Activated naive CD4-positive, alpha-beta T cell treated with anti-CD3 and anti-CD28 coated beads for 36 hours (primary cell): ENCODE measurements around the gene PYGL. TPM values are rescaled to one million over a fixed set of nuclear protein-coding genes. Genes with fewer than 3 reads are reported as not detected.

Experiments
- CTCF ChIA-PET: fragments of 350-600 bp; sonication (Branson Sonifier 250); formaldehyde crosslinking; loops from one replicate; lab custom pipeline; 2021; ENCODE audit warnings: antibody characterized with exemption; lab: Charles Lee
- DNase-seq: peaks from one replicate; pipeline ENCODE4 v3.0.0-alpha.2; 2020
- H3K27ac Mint-ChIP-seq: one replicate; pipeline ENCODE4 v1.8.0; 2021; ENCODE audit warnings: mild to moderate bottlenecking, mixed read lengths
- H3K27me3 Mint-ChIP-seq: one replicate; pipeline ENCODE4 v1.8.0; 2021; ENCODE audit warnings: low read depth, mixed read lengths
- H3K36me3 Mint-ChIP-seq: one replicate; pipeline ENCODE4 v1.8.0; 2021; ENCODE audit warnings: low read depth, mixed read lengths
- H3K4me1 Mint-ChIP-seq: one replicate; pipeline ENCODE4 v1.8.0; 2021; ENCODE audit warnings: low read depth, mixed read lengths
- H3K4me3 Mint-ChIP-seq: one replicate; pipeline ENCODE4 v1.8.0; 2021; ENCODE audit warnings: mild to moderate bottlenecking, moderate library complexity, mixed read lengths
- H3K9me3 Mint-ChIP-seq: one replicate; pipeline ENCODE4 v1.8.0; 2021; ENCODE audit warnings: mixed read lengths
- intact Hi-C: fragments of 100-400 bp; cut with micrococcal nuclease; formaldehyde crosslinking; loops from one replicate; pipeline ENCODE4 v1.15.1; 2023
- total RNA-seq, 2 experiments: library from RNA; stranded (reverse); gene quantifications; one replicate each; pipeline ENCODE4 v1.2.3, GENCODE V29; 2021

The PYGL gene
- under 1 TPM; 0.37 to 0.38 TPM for total RNA-seq

DNA sequence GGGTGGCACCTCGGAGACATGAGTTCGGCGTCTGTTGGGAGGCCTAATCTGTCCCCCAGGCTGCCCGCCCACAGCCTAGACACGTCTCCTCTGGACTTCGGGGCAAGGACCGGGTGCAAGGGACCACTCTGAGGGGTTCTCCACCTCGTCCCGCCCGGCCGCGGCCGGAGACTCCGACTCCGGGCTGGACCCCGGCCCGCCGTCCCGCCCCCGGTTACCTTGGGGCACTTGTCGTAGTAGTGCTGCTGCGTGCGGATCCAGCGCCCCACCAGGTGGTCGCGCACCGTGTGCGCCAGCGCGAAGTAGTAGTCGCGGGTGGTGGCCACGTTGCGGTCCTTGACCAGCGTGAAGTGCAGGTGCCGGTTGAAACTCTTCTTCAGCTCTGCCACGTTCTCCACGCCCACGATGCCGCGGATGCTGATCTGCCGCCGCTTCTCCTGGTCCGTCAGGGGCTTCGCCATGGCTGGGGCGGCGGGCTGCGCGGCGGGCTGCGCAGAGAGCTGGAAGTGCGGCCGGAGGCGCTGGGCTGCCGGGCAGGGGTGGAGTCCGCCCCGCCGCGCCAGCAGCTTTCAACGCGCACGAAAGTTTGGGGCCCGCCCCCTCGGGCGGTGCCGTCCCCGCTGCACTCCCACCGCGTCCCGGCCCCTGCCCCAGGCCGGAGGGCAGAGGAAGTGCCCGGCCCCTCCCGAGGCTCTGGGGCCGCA is at the start of gene PYGL:
Gene PYGL, minus strand, starts transcription at position 541 of the 704 bp plus-strand sequence. Its CDS starts 80 bp downstream, at position 461.
- intact Hi-C loops: loop anchor here (5.0 kb wide), 1 partner anchor 67 kb away; no protein-coding TSS in a partner anchor
- Mint-ChIP-seq H3K4me1 (peaks cover 10% of the 10 kb centered on the region), H3K27me3 (peaks cover 32% of the 10 kb centered on the region), H3K9me3 (no peaks in the 10 kb centered on the region), H3K27ac (no peak within 1 kb of the TSS), H3K4me3 (peak within 1 kb of the TSS; percentile 70), H3K36me3 (no peaks in the 10 kb centered on the region)
- DNase-seq: peak; percentile 39
- CTCF ChIA-PET: no interaction called here

DNA sequence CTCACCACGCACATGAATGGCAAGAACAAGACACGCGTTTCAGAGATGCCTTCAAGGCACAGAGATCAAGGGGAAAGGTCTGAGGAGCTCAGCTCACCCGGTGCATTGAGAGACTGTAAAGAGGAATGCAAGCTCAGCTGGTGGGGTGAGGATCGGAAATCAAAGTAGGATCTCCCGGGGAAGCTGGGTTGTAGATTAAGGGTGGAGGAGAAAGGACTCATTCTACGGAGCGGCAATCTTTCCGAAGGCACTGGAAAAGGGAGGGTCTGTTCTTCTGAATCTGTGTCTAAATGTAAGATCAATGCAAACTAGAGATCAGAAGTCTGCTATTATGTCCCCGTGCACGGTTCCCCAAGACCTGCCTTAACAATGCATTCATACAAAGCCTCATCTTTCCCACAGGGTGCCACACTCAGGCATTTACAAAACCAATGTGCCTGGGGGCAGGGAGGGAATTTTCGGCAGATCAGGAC is 41.6 kb upstream of the PYGL start:
- DNase-seq: no peak
- CTCF ChIA-PET: interaction anchor here (1.6 kb wide), 1 partner anchor 12 kb away, joined by 3 read pairs; no protein-coding TSS in a partner anchor
- no peak overlapping the region for H3K27ac Mint-ChIP-seq
- no peaks in the 10 kb centered on the region for H3K4me1 Mint-ChIP-seq
- H3K9me3 Mint-ChIP-seq: no peaks in the 10 kb centered on the region
- H3K36me3 Mint-ChIP-seq: no peaks in the 10 kb centered on the region
- H3K27me3 Mint-ChIP-seq: peaks cover 3% of the 10 kb centered on the region
- no peak overlapping the region for H3K4me3 Mint-ChIP-seq
- intact Hi-C loops: no loop called here

DNA sequence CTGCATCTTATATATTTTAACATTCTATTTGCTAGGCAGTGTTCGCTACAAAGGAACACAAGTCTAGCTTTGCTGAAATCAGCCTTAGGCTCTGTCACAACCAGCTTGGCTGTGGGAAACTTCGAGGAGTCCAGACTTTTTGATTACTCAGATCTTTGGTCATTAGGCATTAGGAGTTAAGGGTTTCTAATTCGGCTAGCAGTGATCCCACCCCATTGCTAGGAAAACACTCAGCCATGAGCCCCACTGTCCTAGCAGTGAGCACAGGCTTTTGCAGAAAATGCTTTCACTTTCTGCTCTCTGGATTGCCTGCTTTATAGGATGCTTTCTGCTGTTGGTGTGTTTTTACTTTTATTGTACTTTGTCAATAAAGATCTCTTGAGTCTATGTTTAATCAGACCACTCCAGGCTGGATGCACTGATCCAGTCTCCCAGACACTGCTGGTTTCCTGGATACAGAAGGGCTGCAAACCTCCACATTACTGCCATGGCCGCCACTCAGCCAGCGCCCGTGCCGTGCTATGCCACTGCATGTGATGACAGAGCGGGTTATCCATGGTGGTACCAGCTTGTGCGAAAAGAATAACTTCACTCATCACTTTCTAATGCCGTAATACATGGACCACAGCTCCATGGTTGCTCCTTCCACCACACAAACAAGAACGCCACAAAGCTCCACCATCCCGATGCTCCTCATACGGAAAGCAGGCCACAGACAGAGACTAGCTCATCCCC is 41.0 kb upstream of the PYGL start:
- Mint-ChIP-seq H3K9me3 (no peaks in the 10 kb centered on the region), H3K4me3 (no peak overlapping the region), H3K27ac (no peak overlapping the region), H3K4me1 (no peaks in the 10 kb centered on the region), H3K27me3 (no peaks in the 10 kb centered on the region), H3K36me3 (no peaks in the 10 kb centered on the region)
- DNase-seq: no peak
- intact Hi-C loops: no loop called here
- CTCF ChIA-PET: interaction anchor here (1.6 kb wide), 1 partner anchor 11 kb away, joined by 3 read pairs; no protein-coding TSS in a partner anchor

DNA sequence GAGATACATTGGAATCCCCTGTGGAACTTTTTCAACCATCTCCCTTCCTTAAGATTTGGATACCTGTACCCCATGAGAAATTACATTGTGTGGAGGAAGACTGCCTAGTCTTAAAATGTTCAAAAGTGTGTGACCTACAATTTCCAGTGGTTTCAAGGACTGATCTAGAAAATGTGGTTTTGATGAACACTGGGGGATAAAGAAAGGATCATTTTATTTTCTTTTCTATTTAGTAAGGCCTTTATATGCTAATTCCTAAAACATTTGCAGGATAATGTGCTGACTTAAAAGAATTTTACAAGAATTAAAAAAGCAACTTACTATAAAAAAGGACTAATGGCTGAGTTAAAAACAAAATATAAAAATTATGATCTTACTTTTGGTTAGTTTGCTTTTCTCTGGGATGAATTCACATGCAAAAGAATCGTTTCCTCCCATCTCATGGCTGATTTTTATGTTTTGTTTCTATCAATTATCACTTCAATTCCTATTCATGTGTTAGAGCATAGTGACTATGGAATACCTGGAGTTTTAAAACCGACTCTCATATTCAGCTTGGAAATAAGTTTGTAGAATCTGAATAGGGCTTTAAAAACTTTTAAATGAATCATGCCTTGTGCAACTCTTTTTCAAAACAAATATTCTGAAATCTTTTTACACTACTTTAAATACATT is 39.9 kb upstream of the PYGL start:
- DNase-seq: no peak
- intact Hi-C loops: no loop called here
- H3K36me3 Mint-ChIP-seq: no peaks in the 10 kb centered on the region
- no peaks in the 10 kb centered on the region for H3K4me1 Mint-ChIP-seq
- no peak overlapping the region for H3K4me3 Mint-ChIP-seq
- H3K27ac Mint-ChIP-seq: no peak overlapping the region
- no peaks in the 10 kb centered on the region for H3K27me3 Mint-ChIP-seq
- H3K9me3 Mint-ChIP-seq: no peaks in the 10 kb centered on the region
- CTCF ChIA-PET: no interaction called here

DNA sequence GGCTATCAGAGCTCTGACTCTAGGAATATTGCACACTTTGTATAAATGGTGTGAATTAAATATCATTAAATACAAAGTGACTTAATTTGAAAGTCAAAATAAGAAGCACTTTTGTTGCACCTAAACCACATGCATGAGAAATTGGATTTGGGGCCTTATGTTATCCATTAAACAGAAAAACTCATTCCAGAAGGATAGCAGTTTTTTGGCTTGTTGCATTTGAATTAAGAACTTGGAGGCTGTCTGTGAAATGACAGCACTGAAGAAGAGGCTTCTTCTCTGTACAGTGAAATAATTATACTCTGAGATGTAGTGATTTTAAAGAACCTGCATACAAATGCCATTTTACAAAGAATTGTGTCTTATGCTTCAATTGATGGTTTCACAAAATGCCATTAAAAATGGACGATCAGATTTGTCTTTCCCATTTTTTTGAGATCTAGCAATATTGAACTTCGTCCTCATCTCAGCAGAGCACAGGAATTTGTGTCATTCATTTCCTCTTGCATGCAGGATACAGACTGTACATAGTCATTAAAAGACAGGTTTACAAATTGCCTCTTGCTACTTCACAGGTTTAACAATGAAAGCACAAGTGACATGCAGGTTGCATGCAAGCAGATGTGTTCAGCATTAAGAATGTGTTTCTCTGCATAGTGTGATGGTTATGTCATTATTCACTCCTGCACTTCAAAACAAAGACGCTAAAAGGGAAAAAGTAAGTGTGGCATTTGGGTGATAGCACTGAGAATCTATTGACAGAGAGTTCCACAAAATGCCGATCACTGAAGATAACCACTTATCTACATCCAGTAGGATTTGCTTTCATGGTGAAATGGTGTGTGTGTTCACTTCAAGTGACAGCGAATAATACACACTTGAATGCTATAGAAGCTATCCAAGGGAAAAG is 35.9 kb upstream of the PYGL start:
- H3K9me3 Mint-ChIP-seq: no peaks in the 10 kb centered on the region
- H3K36me3 Mint-ChIP-seq: no peaks in the 10 kb centered on the region
- no peaks in the 10 kb centered on the region for H3K4me1 Mint-ChIP-seq
- no peak overlapping the region for H3K4me3 Mint-ChIP-seq
- no peak overlapping the region for H3K27ac Mint-ChIP-seq
- CTCF ChIA-PET: no interaction called here
- intact Hi-C loops: no loop called here
- DNase-seq: no peak
- peaks cover 2% of the 10 kb centered on the region for H3K27me3 Mint-ChIP-seq

DNA sequence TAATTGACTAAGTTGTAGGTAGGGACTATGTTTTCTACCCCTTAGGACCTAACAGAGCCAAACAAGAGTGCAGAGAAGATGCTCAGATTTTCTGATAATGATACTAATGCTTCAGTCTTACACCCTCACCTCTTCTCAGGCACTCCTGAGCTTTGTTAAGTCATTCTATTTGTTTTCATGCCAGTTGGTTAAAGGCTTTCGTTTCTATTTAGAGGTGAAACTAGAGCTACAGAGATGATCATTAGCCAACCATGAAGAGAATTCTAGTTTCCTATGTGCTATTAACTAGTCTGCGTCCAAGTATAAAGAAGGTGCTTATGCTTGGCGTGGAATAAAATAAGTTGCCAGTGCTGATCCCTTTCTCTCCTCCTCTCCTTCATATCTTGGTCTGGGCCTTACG is 34.6 kb upstream of the PYGL start:
- intact Hi-C loops: no loop called here
- CTCF ChIA-PET: interaction anchor here (0.5 kb wide), 1 partner anchor 406 kb away, joined by 4 read pairs; no protein-coding TSS in a partner anchor
- Mint-ChIP-seq H3K9me3 (no peaks in the 10 kb centered on the region), H3K4me1 (no peaks in the 10 kb centered on the region), H3K27me3 (peaks cover 2% of the 10 kb centered on the region), H3K36me3 (no peaks in the 10 kb centered on the region), H3K27ac (no peak overlapping the region), H3K4me3 (no peak overlapping the region)
- no peak for DNase-seq

DNA sequence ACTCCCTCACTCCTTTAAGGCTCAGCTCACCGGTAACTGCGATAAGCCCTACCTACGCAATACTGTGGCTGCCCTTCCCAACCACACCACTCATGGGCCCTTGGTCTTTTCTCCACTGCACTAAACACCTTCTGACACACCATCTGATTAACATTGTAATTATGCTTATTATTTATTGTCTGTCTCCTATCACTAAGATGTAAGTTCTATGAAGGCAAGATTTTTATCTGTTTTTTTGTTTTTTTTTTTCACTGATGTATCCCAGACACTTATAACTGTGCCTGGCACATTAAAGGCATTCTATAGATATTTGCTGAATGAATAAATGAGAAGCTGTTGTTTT is 34.2 kb upstream of the PYGL start:
- Mint-ChIP-seq H3K9me3 (no peaks in the 10 kb centered on the region), H3K4me3 (no peak overlapping the region), H3K27me3 (peaks cover 2% of the 10 kb centered on the region), H3K4me1 (no peaks in the 10 kb centered on the region), H3K36me3 (no peaks in the 10 kb centered on the region), H3K27ac (no peak overlapping the region)
- CTCF ChIA-PET: no interaction called here
- DNase-seq: no peak
- intact Hi-C loops: no loop called here

DNA sequence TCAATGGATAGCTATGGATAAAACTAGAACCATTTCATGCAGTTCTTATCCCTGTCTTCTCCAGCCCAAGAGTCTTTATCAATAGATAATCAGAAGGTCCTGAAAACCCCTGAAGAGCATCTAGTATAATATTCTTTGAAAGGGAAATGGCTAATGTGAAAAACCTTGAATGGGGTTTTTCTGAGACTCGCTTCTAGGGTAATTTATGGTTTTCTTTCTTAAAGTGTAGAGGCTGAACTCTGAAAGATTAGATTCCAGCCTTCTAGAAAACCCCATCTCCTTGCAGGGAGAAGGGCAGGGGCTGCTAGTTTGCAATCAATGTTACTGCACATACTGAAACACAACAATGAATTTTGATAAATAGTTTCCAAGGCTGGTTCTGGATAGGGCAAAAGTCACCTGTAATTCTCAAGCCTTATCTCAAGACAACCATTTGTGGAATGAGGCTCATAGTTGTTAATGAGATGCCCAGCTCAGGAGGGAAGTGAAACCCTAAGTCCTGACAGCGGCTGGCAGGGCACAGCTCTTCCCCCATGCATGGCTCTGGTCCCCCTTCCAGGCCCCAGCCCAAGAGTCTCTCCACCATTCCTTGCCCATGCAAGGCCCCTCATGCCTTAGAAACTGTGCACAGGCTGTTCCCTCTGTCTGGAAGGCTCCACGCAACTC is 33.7 kb upstream of the PYGL start:
- DNase-seq: no peak
- Mint-ChIP-seq H3K27me3 (peaks cover 2% of the 10 kb centered on the region), H3K27ac (no peak overlapping the region), H3K9me3 (no peaks in the 10 kb centered on the region), H3K4me3 (no peak overlapping the region), H3K4me1 (no peaks in the 10 kb centered on the region), H3K36me3 (no peaks in the 10 kb centered on the region)
- CTCF ChIA-PET: no interaction called here
- intact Hi-C loops: no loop called here

DNA sequence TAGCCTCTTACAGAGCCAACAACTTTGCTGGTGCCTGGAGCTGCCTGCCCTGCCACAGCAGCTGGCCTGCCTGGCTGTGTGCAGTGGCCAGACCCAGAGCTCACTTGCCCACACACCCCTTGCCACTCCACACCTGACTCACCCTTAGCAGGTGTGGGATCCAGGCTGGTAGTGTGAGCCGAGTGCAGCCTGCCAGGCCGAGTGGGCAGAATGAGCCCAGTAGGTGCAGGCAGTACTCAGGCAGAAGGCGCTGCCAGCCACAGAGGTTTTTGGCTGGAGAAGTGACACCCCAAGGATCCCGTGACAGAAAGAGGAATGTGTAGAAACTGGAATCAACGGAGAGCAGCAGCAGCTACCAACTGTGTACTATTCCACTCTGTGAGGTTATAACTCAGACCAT is 29.8 kb upstream of the PYGL start:
- intact Hi-C loops: no loop called here
- no peaks in the 10 kb centered on the region for H3K36me3 Mint-ChIP-seq
- H3K4me1 Mint-ChIP-seq: no peaks in the 10 kb centered on the region
- no peak overlapping the region for H3K4me3 Mint-ChIP-seq
- no peaks in the 10 kb centered on the region for H3K9me3 Mint-ChIP-seq
- H3K27ac Mint-ChIP-seq: no peak overlapping the region
- no peak for DNase-seq
- H3K27me3 Mint-ChIP-seq: peaks cover 4% of the 10 kb centered on the region
- CTCF ChIA-PET: interaction anchor here (1.1 kb wide), 1 partner anchor 12 kb away, joined by 3 read pairs; no protein-coding TSS in a partner anchor

DNA sequence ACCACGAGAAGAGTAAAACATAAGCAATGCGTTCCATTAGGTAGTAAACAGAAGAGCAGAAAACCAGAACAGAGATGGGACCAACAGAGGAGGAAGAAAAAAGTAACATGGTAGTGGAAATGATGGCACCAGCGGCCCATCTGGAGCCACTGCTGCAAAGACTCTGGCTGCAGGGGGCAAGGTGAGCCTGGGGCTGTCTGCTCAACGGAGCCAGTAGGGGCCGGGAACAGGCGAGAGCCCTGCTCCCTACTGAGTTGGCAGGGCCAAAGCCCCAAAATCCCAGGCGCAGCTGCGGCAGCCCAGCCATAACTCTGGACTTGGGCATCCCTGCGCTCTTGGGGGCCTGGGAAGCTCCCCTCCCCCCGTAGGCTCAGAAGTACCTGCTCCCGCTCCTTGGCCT is 28.5 kb upstream of the PYGL start:
- peaks cover 2% of the 10 kb centered on the region for H3K27me3 Mint-ChIP-seq
- no peak overlapping the region for H3K27ac Mint-ChIP-seq
- no peak for DNase-seq
- H3K4me1 Mint-ChIP-seq: no peaks in the 10 kb centered on the region
- CTCF ChIA-PET: no interaction called here
- no peaks in the 10 kb centered on the region for H3K9me3 Mint-ChIP-seq
- intact Hi-C loops: no loop called here
- no peaks in the 10 kb centered on the region for H3K36me3 Mint-ChIP-seq
- no peak overlapping the region for H3K4me3 Mint-ChIP-seq

DNA sequence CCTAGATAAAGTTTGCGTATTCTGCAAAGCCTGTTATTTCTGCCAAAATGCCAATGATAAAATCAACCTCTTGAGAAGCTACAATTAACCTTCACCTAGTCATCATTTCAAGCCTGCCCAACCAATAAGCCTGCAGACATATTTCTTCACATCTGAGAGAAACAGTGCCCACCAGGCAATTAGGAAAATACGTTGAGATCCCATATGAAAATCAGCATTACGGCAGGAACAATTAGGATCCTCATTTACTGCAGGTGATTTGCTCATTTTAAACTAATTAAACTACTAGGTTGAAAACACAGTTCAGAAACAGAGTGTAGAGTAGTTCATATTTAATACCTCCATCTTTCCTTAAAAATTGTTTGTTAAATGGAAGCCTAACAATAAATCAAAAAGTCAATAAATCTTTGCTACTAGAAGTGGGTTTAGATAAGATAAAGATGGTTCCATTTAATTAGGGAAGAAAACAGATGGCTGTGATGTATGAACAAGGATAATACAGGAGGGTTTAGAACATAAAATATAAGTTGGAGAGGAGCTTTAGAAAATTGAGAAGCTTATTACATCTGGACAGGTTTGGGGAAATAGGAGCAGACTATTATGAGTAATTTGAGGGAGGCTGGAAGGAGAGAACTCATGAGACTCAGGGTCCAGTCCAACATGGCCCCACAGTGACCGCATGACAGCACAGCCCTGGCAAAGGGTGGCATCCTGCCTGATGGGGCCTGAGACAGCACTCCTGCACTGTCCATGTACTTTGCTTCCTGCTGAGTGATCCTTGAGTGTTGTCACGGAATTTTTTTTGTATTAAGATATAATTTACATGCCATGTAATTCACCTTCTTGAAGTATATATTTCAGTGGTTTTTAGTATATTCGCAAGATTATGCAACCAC is 26.9 kb upstream of the PYGL start:
- no peak for DNase-seq
- intact Hi-C loops: no loop called here
- H3K27me3 Mint-ChIP-seq: peaks cover 2% of the 10 kb centered on the region
- H3K4me3 Mint-ChIP-seq: no peak overlapping the region
- H3K36me3 Mint-ChIP-seq: no peaks in the 10 kb centered on the region
- H3K9me3 Mint-ChIP-seq: no peaks in the 10 kb centered on the region
- CTCF ChIA-PET: no interaction called here
- H3K27ac Mint-ChIP-seq: no peak overlapping the region
- H3K4me1 Mint-ChIP-seq: no peaks in the 10 kb centered on the region
